HUES48 (cell line): ENCODE data around the gene IGSF9.
A peak's percentile ranks its signal among the peaks of the same experiment; 100 is the strongest.

Experiments
- H3K27ac ChIP-seq: one replicate; pipeline ENCODE4 v1.7.0; 2013; ENCODE audit warnings: low read depth, low read length, inconsistent platforms
- H3K27me3 ChIP-seq: 2 replicates; pipeline ENCODE4 v1.6.1; 2013; ENCODE audit warnings: mild to moderate bottlenecking, low read length; ENCODE audit not compliant: control insufficient read depth, insufficient read depth
- H3K36me3 ChIP-seq: 2 replicates; pipeline ENCODE4 v1.6.1; 2013; ENCODE audit warnings: low read length; ENCODE audit not compliant: control insufficient read depth, insufficient read depth
- H3K4me1 ChIP-seq: 2 replicates; pipeline ENCODE4 v1.6.1; 2013; ENCODE audit warnings: mild to moderate bottlenecking, low read length; ENCODE audit not compliant: control insufficient read depth, insufficient read depth
- H3K4me3 ChIP-seq: 2 replicates; pipeline ENCODE4 v1.5.1; 2013; ENCODE audit warnings: mild to moderate bottlenecking, low read depth, low read length
- H3K9ac ChIP-seq: 2 replicates; pipeline ENCODE4 v1.6.1; 2013; ENCODE audit warnings: mild to moderate bottlenecking, low read depth, low read length, moderate library complexity
- H3K9me3 ChIP-seq: 2 replicates; pipeline ENCODE4 v1.6.1; 2013; ENCODE audit warnings: low read length; ENCODE audit not compliant: control insufficient read depth, insufficient read depth

Gene IGSF9

DNA sequence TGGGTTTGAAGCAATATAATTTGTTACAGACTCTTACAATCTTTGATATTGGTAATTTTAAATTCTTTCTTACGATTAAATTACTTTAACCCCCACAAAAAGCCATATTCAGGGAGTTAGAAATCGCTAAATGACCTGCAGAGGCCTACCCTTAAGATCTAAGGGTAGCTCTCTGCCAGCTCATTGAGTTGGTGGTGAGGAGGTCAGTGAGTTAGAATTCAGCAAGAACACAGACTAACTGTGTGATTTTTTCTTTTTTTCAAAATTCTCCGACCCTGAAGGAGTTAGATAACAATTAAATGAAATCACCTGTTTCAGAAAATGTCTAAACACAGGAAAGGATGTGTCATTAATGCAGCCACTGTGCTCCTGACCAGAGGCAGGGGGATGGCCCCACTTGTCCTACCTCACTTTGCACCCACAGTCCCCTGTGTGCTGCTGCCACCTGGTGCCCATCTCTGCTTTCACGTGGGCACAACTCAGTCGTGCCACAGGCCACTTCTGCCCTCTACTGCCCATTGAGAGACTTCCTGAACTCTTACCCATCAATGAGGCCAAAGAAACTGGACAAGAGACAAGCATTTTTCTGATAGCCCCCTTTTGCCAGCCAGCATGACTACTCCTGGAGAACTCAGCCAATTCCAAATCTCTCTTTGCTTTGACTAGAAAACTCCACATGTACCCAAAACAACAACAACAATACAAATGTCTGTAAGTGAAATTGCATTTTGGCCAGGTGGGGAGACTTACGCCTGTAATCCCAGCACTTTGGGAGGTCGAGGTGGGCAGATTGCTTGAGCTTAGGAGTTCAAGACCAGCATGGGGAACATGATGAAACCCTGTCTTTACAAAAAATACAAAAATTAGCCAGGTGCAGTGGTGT is 53.9 kb downstream of the IGSF9 start:
- no peak overlapping the region for H3K27ac ChIP-seq
- no peaks in the 10 kb centered on the region for H3K27me3 ChIP-seq
- no peak overlapping the region for H3K9ac ChIP-seq
- 0 out of 2 replicates have a peak, but pooled peaks cover 8% of the 10 kb centered on the region for H3K4me1 ChIP-seq
- H3K4me3 ChIP-seq, result no peak overlapping the region
- H3K36me3 ChIP-seq, result no peaks in the 10 kb centered on the region
- no peaks in the 10 kb centered on the region for H3K9me3 ChIP-seq

DNA sequence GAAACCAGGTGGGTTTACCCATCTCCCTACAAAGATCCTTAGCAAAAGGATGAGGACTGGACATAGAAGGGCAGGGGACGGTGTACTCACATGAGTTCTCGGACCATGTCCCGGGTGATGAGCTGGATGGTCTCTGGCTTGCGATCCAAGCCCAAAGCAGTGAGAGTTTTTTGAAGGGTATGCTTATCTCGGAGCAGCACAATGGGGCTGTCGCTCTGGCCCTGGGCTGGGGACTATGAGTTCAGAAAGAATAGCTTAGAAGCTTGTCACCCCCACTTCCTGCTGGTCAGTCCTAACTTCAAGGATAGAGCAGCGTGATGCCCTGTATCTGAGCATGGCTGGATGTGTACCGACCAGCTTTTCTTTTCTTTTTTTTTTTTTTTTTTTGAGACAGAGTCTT is 55.0 kb downstream of the IGSF9 start:
- no peak overlapping the region for H3K4me3 ChIP-seq

DNA sequence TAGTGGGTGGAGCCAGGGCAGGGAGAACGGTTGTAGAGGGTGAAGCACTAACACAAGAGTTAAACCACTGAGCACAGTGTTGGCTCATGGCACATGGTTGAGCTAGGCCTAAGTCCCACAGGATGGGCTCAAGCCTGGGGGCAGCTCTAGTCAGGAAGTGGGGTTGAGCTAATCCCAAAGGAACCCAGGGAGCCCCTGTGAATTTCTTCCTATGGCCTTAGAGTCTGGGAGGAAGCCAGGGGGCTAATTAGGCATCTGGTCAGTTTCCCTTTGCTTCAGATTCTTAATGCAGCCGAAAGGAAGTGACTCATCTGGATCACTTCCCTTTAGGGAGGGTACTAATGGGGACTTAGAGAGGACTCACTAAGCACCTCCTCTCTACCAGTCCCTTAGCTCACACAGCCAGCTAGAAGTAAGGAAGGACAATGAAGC is 55.6 kb downstream of the IGSF9 start:
- H3K27me3 ChIP-seq, result no peaks in the 10 kb centered on the region
- H3K27ac ChIP-seq, result peak overlapping the region; percentile 63
- no peak overlapping the region for H3K9ac ChIP-seq

More for the DNA sequence above, 55.0 kb downstream of the IGSF9 start:
- Histone ChIP-seq H3K9me3 (no peaks in the 10 kb centered on the region), H3K9ac (no peak overlapping the region), H3K27ac (no peak overlapping the region), H3K36me3 (no peaks in the 10 kb centered on the region), H3K4me1 (0 out of 2 replicates have a peak, but pooled peaks cover 8% of the 10 kb centered on the region), H3K27me3 (no peaks in the 10 kb centered on the region)

DNA sequence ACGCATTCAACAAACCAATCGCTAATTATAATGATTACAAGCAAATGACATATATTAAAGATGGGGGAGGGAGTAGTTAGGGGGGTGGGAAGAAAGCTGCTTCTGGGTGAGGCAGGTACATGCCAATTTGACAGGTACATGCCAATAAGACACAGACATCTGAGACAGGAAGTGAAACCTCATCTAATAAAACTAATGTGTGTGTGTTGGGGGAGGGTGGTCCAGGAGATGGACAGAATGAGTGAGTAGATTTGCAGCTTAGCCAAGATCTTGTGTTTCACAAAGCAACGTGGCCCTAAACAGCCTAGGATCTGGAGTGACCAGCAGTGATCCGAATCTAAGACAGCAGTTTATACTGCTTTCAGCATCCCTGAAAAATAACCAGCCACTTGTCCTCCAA is 56.2 kb downstream of the IGSF9 start:
- peak overlapping the region; percentile 63 for H3K27ac ChIP-seq

More for the DNA sequence above, 55.6 kb downstream of the IGSF9 start:
- 0 out of 2 replicates have a peak, but pooled peaks cover 8% of the 10 kb centered on the region for H3K4me1 ChIP-seq
- no peaks in the 10 kb centered on the region for H3K36me3 ChIP-seq
- H3K4me3 ChIP-seq, result no peak overlapping the region
- H3K9me3 ChIP-seq, result no peaks in the 10 kb centered on the region

DNA sequence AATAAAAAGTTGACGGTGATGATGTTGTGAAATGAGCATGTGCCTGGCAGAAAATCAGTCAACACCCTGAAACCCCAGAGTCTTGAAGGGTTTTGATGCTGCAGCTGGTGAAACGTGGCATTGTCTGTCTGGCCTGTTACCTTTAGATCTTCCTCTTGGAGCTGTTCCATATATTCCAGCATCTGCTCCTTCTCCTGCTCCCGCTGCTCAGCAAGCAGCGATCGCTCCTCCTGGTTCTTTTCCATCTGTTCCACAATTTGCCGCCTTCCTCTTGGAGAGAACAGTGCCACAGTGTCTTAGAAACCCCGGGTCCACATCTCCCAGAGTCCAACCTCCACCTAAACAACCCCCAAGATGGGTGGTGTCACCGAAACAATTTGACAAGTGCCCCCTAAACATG is 61.1 kb downstream of the IGSF9 start:
- Histone ChIP-seq H3K4me3 (no peak overlapping the region), H3K4me1 (peaks cover 3% of the 10 kb centered on the region; the same call in 1 of the 2 replicates), H3K9me3 (no peaks in the 10 kb centered on the region), H3K9ac (no peak overlapping the region), H3K36me3 (no peaks in the 10 kb centered on the region), H3K27me3 (no peaks in the 10 kb centered on the region), H3K27ac (no peak overlapping the region)

More for the DNA sequence above, 56.2 kb downstream of the IGSF9 start:
- Histone ChIP-seq H3K9me3 (no peaks in the 10 kb centered on the region), H3K9ac (no peak overlapping the region), H3K36me3 (no peaks in the 10 kb centered on the region), H3K4me1 (0 out of 2 replicates have a peak, but pooled peaks cover 8% of the 10 kb centered on the region), H3K27me3 (no peaks in the 10 kb centered on the region), H3K4me3 (no peak overlapping the region)

DNA sequence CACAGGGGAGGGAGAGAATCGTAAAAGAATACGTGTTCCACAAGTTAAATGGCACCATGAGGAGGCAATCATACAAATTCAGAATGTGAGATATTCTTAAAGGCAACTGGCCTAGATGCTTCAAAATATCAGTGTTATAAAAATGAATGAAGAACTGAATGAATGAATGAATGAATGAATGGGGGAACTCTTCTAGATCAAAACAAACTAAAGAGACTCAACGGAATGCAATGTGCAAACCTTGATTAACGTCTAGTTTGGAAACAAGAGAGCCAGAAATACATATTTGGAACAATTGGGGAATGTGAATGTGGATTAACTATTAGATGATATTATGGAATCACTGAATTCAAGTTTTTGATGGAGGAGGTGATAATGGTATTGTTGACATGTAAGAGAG is 62.3 kb downstream of the IGSF9 start:
- H3K27ac ChIP-seq, result no peak overlapping the region
- no peak overlapping the region for H3K9ac ChIP-seq
- no peaks in the 10 kb centered on the region for H3K9me3 ChIP-seq
- no peaks in the 10 kb centered on the region for H3K27me3 ChIP-seq
- H3K4me1 ChIP-seq, result peaks cover 3% of the 10 kb centered on the region; the same call in 1 of the 2 replicates
- H3K36me3 ChIP-seq, result no peaks in the 10 kb centered on the region
- no peak overlapping the region for H3K4me3 ChIP-seq

DNA sequence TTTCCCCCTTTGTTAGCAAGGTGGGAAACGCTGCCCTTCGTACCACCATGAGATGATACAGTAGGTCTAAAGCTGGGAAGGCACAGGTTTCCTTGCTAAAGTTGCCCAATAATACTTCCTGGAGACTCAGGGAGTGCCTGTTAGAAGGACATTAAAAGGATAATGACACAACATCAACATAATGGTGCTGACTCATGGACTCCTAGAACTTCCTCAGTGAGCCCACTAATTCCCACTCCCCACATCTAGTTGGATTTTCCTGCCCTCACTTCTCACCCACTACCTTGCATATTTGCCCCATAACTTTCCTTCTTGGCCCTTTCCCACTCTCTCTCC is 62.9 kb downstream of the IGSF9 start:
- Histone ChIP-seq H3K4me3 (no peak overlapping the region), H3K9ac (no peak overlapping the region), H3K9me3 (no peaks in the 10 kb centered on the region), H3K4me1 (peaks cover 3% of the 10 kb centered on the region; the same call in 1 of the 2 replicates), H3K36me3 (no peaks in the 10 kb centered on the region), H3K27me3 (no peaks in the 10 kb centered on the region), H3K27ac (no peak overlapping the region)

DNA sequence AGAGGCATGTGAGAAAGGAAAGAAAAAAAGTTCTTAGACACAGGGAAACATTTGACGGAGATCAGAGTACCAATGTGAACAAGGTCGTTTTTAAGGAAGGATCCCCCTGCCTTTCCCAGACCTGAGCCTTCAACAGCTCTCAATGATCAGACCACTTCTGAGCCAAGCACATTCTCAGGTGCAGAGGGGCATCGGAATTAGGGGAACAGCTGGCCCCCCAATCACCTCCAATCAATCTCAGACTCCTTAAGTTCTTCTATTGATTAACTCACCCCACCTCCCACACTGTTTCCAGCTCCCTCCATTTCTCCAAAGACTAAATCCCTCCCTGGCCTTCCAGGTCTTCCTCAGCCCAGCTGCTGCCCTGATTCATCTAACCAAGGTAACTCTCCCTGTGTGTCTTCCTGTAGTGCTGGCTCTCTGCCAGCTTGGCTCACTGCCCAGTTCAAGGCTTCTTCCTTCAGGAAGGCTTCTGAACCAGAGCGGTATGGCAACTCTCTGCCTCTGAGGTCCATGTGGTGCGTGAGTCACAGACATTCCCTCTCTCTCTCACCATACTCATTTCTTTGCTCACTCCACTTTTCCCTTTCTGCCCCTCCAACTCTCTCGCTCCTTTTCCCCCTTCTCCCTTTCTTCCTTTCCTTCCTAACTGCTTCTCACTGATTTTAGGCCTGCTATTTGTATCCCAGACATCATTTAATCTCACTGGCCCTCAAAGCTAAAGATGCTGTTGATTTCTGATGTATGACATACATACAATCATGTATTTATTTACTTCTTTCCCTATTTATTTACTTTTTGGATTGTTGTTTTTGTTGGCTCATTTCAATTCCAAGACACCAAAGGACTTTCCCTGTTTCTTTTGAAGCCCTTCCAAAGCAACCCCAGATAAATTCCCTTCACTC is 63.5 kb downstream of the IGSF9 start:
- no peaks in the 10 kb centered on the region for H3K36me3 ChIP-seq
- H3K4me1 ChIP-seq, result peaks cover 3% of the 10 kb centered on the region; the same call in 1 of the 2 replicates
- no peaks in the 10 kb centered on the region for H3K27me3 ChIP-seq
- H3K4me3 ChIP-seq, result no peak overlapping the region
- no peak overlapping the region for H3K9ac ChIP-seq
- H3K9me3 ChIP-seq, result no peaks in the 10 kb centered on the region
- no peak overlapping the region for H3K27ac ChIP-seq

DNA sequence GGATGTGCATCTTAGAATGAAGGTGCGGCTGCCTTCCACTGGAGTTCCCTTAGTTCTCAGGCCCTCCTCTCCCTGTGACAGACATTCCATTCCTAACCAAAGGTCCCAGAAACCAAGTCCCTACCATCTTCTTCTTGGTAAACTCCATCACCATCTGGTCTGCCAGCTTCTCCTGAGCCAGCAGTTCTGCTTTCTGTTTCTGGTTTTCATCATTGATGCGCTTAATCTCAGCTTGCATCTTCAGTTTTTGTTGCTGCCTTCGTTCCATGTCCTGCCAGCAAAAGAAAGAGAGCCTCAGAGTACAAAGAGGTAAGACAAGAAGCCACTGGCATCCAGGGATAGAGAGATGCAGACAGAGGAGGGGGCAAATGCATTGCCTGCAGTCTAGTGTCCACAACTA is 65.0 kb downstream of the IGSF9 start:
- Histone ChIP-seq H3K9ac (no peak overlapping the region), H3K4me1 (peaks cover 3% of the 10 kb centered on the region; the same call in 1 of the 2 replicates)

DNA sequence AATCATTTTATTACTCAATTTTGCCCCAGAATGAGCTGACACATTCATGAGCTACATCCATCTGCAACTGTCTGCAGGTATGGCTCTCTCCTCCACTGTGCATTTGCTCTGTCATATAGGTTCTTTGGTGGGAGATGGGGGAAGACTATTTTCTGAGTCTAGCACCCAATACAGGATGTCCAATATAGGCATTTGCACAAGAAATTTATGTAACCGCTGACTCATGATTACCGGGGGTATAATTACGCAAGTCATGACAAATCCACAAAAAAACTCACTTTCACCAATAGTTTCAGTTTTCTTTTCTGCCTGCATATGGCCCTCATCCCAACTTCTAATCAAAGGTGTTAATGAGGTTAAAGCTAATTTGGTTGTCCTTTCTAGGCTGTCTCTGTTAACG is 65.4 kb downstream of the IGSF9 start:
- no peak overlapping the region for H3K4me3 ChIP-seq
- no peak overlapping the region for H3K27ac ChIP-seq
- no peaks in the 10 kb centered on the region for H3K36me3 ChIP-seq
- no peaks in the 10 kb centered on the region for H3K27me3 ChIP-seq
- H3K4me1 ChIP-seq, result peaks cover 3% of the 10 kb centered on the region; the same call in 1 of the 2 replicates
- H3K9ac ChIP-seq, result no peak overlapping the region
- H3K9me3 ChIP-seq, result no peaks in the 10 kb centered on the region

More for the DNA sequence above, 65.0 kb downstream of the IGSF9 start:
- Histone ChIP-seq H3K27ac (no peak overlapping the region), H3K27me3 (no peaks in the 10 kb centered on the region), H3K9me3 (no peaks in the 10 kb centered on the region), H3K4me3 (no peak overlapping the region), H3K36me3 (no peaks in the 10 kb centered on the region)
